Stomach (tissue), 4 donors: Measurements from ENCODE around the gene ANKDD1B.

Experiments
- EP300 ChIP-seq: sonication (generic); formaldehyde crosslinking; IDR thresholded peaks from one replicate; pipeline ENCODE4 v1.6.1; 2017; ENCODE audit warnings: antibody characterized with exemption
- POLR2A ChIP-seq, 4 donors: fragments of 450-650 bp; IDR thresholded peaks; one replicate each; pipeline ENCODE4 v1.6.1; 2016; ENCODE audit warnings: antibody characterized with exemption in 4 of 4, control low read depth in 2 of 4, mild to moderate bottlenecking in 1 of 4, moderate library complexity in 1 of 4
- POLR2AphosphoS5 ChIP-seq, 3 donors: sonication (generic); formaldehyde crosslinking; IDR thresholded peaks; one replicate each; pipeline ENCODE4 v1.6.1; 2016; ENCODE audit warnings: antibody characterized with exemption in 3 of 3
- TF ChIP-seq, protein P1 (sequence below), 7 experiments: fragments of 450-650 bp in 4 of 7; fragments of 200-600 bp in 3 of 7; sonication (generic) in 3 of 7; IDR thresholded peaks; one replicate each; pipeline ENCODE4 v1.5.1; 2016 to 2019; ENCODE audit warnings: antibody characterized with exemption in 7 of 7, control low read depth in 2 of 7, mild to moderate bottlenecking in 1 of 7

DNA sequence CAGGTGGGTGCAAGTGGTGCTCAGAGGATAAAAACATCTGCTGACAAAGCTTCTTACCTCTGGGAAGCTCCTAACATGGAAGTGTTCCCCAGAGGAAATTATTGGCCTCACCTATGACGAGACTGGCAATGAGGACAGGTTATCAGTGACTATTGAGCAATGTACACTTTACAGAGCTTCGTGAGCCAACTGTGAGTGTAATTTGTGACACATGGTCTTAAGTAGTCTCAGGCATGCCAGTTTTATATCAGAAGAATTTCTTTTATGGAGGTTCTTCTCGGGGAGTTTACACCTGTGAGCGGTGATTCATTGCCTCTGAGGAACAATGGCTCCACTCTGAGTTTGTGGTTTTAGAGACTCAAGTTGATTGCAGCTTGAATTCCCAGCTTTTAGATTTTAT lies 11.3 kb downstream of the ANKDD1B start:
- TF ChIP-seq POLR2A (IDR thresholded peaks at IDR 0.05) (no peak), EP300 (no peak), POLR2AphosphoS5 (IDR thresholded peaks at IDR 0.05) (peak in 2 of 3 donors; percentile 72 to 81)
- TF ChIP-seq, protein P1, sequence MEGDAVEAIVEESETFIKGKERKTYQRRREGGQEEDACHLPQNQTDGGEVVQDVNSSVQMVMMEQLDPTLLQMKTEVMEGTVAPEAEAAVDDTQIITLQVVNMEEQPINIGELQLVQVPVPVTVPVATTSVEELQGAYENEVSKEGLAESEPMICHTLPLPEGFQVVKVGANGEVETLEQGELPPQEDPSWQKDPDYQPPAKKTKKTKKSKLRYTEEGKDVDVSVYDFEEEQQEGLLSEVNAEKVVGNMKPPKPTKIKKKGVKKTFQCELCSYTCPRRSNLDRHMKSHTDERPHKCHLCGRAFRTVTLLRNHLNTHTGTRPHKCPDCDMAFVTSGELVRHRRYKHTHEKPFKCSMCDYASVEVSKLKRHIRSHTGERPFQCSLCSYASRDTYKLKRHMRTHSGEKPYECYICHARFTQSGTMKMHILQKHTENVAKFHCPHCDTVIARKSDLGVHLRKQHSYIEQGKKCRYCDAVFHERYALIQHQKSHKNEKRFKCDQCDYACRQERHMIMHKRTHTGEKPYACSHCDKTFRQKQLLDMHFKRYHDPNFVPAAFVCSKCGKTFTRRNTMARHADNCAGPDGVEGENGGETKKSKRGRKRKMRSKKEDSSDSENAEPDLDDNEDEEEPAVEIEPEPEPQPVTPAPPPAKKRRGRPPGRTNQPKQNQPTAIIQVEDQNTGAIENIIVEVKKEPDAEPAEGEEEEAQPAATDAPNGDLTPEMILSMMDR (IDR thresholded peaks at IDR 0.05) = no peak
